Measurements from ENCODE around the gene CCDC171. TPM values are rescaled to one million over a fixed set of nuclear protein-coding genes. Genes with fewer than 3 reads are reported as not detected.

The CCDC171 gene
- total RNA-seq, 1 experiment from 2014 or later: 2.6 TPM

GRCh38 chr9:16010221-16010620, 457.4 kb downstream of the CCDC171 start:
- no peak for TF ChIP-seq SRF (IDR thresholded peaks at IDR 0.05; ENCODE audit: low read depth)
- TF ChIP-seq CEBPB (IDR thresholded peaks at IDR 0.05; ENCODE audit: low read depth): no peak
- TF ChIP-seq FOSL1 (IDR thresholded peaks at IDR 0.05; ENCODE audit: low read depth): no peak
- TF ChIP-seq, protein P1, sequence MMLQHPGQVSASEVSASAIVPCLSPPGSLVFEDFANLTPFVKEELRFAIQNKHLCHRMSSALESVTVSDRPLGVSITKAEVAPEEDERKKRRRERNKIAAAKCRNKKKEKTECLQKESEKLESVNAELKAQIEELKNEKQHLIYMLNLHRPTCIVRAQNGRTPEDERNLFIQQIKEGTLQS (IDR thresholded peaks at IDR 0.05): no peak
- no peak for TF ChIP-seq ZBTB33 (IDR thresholded peaks at IDR 0.05; ENCODE audit: extremely low read depth, insufficient replicate concordance, low read length)
- TF ChIP-seq YY1 (IDR thresholded peaks at IDR 0.05; ENCODE audit: extremely low read depth, insufficient replicate concordance, low read depth, low read length): no peak
- TF ChIP-seq SIN3A (IDR thresholded peaks at IDR 0.05; ENCODE audit: low read depth): no peak
- no peak for TF ChIP-seq ZNF274 (IDR thresholded peaks at IDR 0.05; ENCODE audit: low read depth, low read length)
- no peak for TF ChIP-seq JUND (IDR thresholded peaks at IDR 0.05)
- H3K27ac ChIP-seq (ENCODE audit: low read depth, low read length): no peak overlapping the region
- H3K9ac ChIP-seq (ENCODE audit: low read length): no peak overlapping the region
- DNase-seq (ENCODE audit: low read depth, low spot score): no peak
- ChIA-PET CTCF (no interaction called here), RAD21 (ENCODE audit: low non-redundant PET in 1 of 2, low total read pairs in 2 of 2, uncharacterized antibody in 2 of 2, unreplicated experiment in 2 of 2) (no interaction called here), POLR2A (no interaction called here)
- H3K4me2 ChIP-seq (ENCODE audit: low read length): no peak overlapping the region
- H3K79me2 ChIP-seq (ENCODE audit: insufficient read depth, low read length): no peaks in the 10 kb centered on the region
- intact Hi-C loops (cut with micrococcal nuclease): no loop called here
- no peaks in the 10 kb centered on the region for H4K20me1 ChIP-seq (ENCODE audit: insufficient read depth)
- BruUV-seq (replicated peaks): no TSS peak
- H3K9me2 ChIP-seq (ENCODE audit: insufficient read depth): no peaks in the 10 kb centered on the region
- no peaks in the 10 kb centered on the region for H3K9me3 ChIP-seq (ENCODE audit: control insufficient read depth in 1 of 2, insufficient read depth in 1 of 2, low read depth in 1 of 2, low read length in 2 of 2)
- H3K36me3 ChIP-seq (ENCODE audit: control insufficient read depth in 1 of 2, insufficient read depth in 2 of 2, low read length in 2 of 2): no peaks in the 10 kb centered on the region
- ATAC-seq: no peak
- H3K27me3 ChIP-seq (ENCODE audit: insufficient read depth, low read length): no peaks in the 10 kb centered on the region
- H3K4me1 ChIP-seq (ENCODE audit: control insufficient read depth in 1 of 2, insufficient read depth in 2 of 2, low read length in 2 of 2): no peaks in the 10 kb centered on the region
- H2AFZ ChIP-seq (ENCODE audit: low read depth, low read length, poor library complexity, severe bottlenecking): no peak overlapping the region
- no peak overlapping the region for H3K4me3 ChIP-seq (replicated peaks in 1 of 2; ENCODE audit: low read depth in 1 of 2, low read length in 2 of 2)

DNA sequence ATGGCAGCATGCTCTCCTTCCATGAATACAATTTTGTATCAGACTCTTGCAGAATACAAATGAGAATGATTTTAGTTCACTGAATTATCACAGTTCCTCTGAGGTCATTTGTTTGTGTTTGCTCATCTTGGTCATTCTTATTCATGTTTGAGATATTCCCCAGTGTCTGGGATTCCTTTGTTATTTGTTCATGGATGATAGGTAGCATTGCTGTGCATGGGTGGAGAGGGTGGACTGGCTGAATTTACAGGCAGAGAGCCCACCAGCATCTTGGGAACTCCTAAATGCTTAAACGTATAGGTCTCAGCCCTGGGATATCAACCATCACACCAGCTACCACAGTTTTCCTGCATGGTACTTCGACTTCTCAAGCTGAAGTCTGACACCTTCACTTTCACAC, 459.8 kb downstream of the CCDC171 start:
- no peak overlapping the region for H3K27ac ChIP-seq (ENCODE audit: low read depth, low read length)
- DNase-seq (ENCODE audit: low read depth, low spot score): no peak
- TF ChIP-seq SP1 (IDR thresholded peaks at IDR 0.05; ENCODE audit: low read depth): no peak
- no peak for TF ChIP-seq SIN3A (IDR thresholded peaks at IDR 0.05; ENCODE audit: low read depth)
- no peak for TF ChIP-seq ZNF274 (IDR thresholded peaks at IDR 0.05; ENCODE audit: low read depth, low read length)
- no peak for TF ChIP-seq SRF (IDR thresholded peaks at IDR 0.05; ENCODE audit: low read depth)
- TF ChIP-seq, protein P2, sequence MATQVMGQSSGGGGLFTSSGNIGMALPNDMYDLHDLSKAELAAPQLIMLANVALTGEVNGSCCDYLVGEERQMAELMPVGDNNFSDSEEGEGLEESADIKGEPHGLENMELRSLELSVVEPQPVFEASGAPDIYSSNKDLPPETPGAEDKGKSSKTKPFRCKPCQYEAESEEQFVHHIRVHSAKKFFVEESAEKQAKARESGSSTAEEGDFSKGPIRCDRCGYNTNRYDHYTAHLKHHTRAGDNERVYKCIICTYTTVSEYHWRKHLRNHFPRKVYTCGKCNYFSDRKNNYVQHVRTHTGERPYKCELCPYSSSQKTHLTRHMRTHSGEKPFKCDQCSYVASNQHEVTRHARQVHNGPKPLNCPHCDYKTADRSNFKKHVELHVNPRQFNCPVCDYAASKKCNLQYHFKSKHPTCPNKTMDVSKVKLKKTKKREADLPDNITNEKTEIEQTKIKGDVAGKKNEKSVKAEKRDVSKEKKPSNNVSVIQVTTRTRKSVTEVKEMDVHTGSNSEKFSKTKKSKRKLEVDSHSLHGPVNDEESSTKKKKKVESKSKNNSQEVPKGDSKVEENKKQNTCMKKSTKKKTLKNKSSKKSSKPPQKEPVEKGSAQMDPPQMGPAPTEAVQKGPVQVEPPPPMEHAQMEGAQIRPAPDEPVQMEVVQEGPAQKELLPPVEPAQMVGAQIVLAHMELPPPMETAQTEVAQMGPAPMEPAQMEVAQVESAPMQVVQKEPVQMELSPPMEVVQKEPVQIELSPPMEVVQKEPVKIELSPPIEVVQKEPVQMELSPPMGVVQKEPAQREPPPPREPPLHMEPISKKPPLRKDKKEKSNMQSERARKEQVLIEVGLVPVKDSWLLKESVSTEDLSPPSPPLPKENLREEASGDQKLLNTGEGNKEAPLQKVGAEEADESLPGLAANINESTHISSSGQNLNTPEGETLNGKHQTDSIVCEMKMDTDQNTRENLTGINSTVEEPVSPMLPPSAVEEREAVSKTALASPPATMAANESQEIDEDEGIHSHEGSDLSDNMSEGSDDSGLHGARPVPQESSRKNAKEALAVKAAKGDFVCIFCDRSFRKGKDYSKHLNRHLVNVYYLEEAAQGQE (IDR thresholded peaks at IDR 0.05; ENCODE audit: low read depth): no peak
- no peak for TF ChIP-seq FOSL1 (IDR thresholded peaks at IDR 0.05; ENCODE audit: low read depth)
- no peak for TF ChIP-seq JUND (IDR thresholded peaks at IDR 0.05)
- no peak for TF ChIP-seq ZBTB33 (IDR thresholded peaks at IDR 0.05; ENCODE audit: extremely low read depth, insufficient replicate concordance, low read length)
- no peak for TF ChIP-seq CEBPB (IDR thresholded peaks at IDR 0.05; ENCODE audit: low read depth)

More for the DNA sequence above, 459.8 kb downstream of the CCDC171 start:
- no peak for ATAC-seq
- H3K9me2 ChIP-seq (ENCODE audit: insufficient read depth): no peaks in the 10 kb centered on the region
- RAD21 ChIA-PET (ENCODE audit: low non-redundant PET in 1 of 2, low total read pairs in 2 of 2, uncharacterized antibody in 2 of 2, unreplicated experiment in 2 of 2): no interaction called here
- H3K9ac ChIP-seq (ENCODE audit: low read length): no peak overlapping the region
- H2AFZ ChIP-seq (ENCODE audit: low read depth, low read length, poor library complexity, severe bottlenecking): no peak overlapping the region
- H3K4me1 ChIP-seq (ENCODE audit: control insufficient read depth in 1 of 2, insufficient read depth in 2 of 2, low read length in 2 of 2): no peaks in the 10 kb centered on the region
- no peaks in the 10 kb centered on the region for H3K27me3 ChIP-seq (ENCODE audit: insufficient read depth, low read length)
- CTCF ChIA-PET: no interaction called here
- no peaks in the 10 kb centered on the region for H3K79me2 ChIP-seq (ENCODE audit: insufficient read depth, low read length)
- H3K4me2 ChIP-seq (ENCODE audit: low read length): no peak overlapping the region
- no peaks in the 10 kb centered on the region for H3K36me3 ChIP-seq (ENCODE audit: control insufficient read depth in 1 of 2, insufficient read depth in 2 of 2, low read length in 2 of 2)
- no TSS peak for BruUV-seq (replicated peaks)
- H3K4me3 ChIP-seq (replicated peaks in 1 of 2; ENCODE audit: low read depth in 1 of 2, low read length in 2 of 2): no peak overlapping the region
- H3K9me3 ChIP-seq (ENCODE audit: control insufficient read depth in 1 of 2, insufficient read depth in 1 of 2, low read depth in 1 of 2, low read length in 2 of 2): peaks cover 0 to under 1% of the 10 kb centered on the region in 2 experiments; a peak in 1 of 4 replicates
- H4K20me1 ChIP-seq (ENCODE audit: insufficient read depth): no peaks in the 10 kb centered on the region
- POLR2A ChIA-PET: no interaction called here
- intact Hi-C loops (cut with micrococcal nuclease): no loop called here
